RWPE2 (cell line): ENCODE measurements around the gene KCNMB3.
"Not testable (repeated sequence)": the region's sequence is repeated elsewhere in the genome, so short reads cannot be mapped to it uniquely, and the experiment has no call there.

Experiments
- ATAC-seq: fragments of 200-7000 bp; cut with Tn5 transposase; 3 replicates; pipeline ENCODE4 v1.9.1; 2021; ENCODE audit warnings: low read depth
- DNase-seq: peaks from one replicate; pipeline ENCODE4 v3.0.0-alpha.2; 2020; ENCODE audit warnings: low spot score
- H3K27ac ChIP-seq: fragments of 450-650 bp; 2 replicates; pipeline ENCODE4 v1.5.1; 2017; ENCODE audit warnings: mild to moderate bottlenecking; ENCODE audit not compliant: poor library complexity, severe bottlenecking
- H3K27me3 ChIP-seq: fragments of 250-450 bp; sonication (Bioruptor Pico); 2 replicates; pipeline ENCODE4 v1.5.1; 2021; ENCODE audit warnings: mild to moderate bottlenecking, moderate library complexity; ENCODE audit not compliant: insufficient read depth, poor library complexity, severe bottlenecking
- H3K36me3 ChIP-seq: fragments of 250-450 bp; sonication (Bioruptor Pico); 2 replicates; pipeline ENCODE4 v1.5.1; 2020; ENCODE audit warnings: low read depth, mild to moderate bottlenecking, moderate library complexity
- H3K4me1 ChIP-seq: fragments of 250-450 bp; sonication (Bioruptor Pico); 2 replicates; pipeline ENCODE4 v1.5.1; 2021; ENCODE audit warnings: mild to moderate bottlenecking, moderate library complexity; ENCODE audit not compliant: insufficient read depth, poor library complexity, severe bottlenecking
- H3K4me3 ChIP-seq: fragments of 250-450 bp; sonication (Bioruptor Pico); 2 replicates; pipeline ENCODE4 v1.5.1; 2021; ENCODE audit warnings: mild to moderate bottlenecking, moderate library complexity; ENCODE audit not compliant: severe bottlenecking
- H3K9me3 ChIP-seq: fragments of 250-450 bp; sonication (Bioruptor Pico); 2 replicates; pipeline ENCODE4 v1.5.1; 2021; ENCODE audit warnings: mild to moderate bottlenecking, moderate library complexity; ENCODE audit not compliant: severe bottlenecking
- CTCF ChIP-seq: fragments of 450-650 bp; IDR thresholded peaks from one replicate; pipeline ENCODE4 v1.5.1; 2017; ENCODE audit warnings: mild to moderate bottlenecking, moderate library complexity; ENCODE audit not compliant: poor library complexity, severe bottlenecking

KCNMB3 gene

GRCh38 chr3:179265092-179265491 lies 14.2 kb upstream of the KCNMB3 start:
- Histone ChIP-seq H3K36me3 (no peaks in the 10 kb centered on the region), H3K27ac (no peak overlapping the region), H3K9me3 (no peaks in the 10 kb centered on the region), H3K4me3 (no peak overlapping the region), H3K27me3 (no peaks in the 10 kb centered on the region), H3K4me1 (no peaks in the 10 kb centered on the region)
- ATAC-seq = no peak
- no peak for TF ChIP-seq CTCF
- DNase-seq = no peak

DNA sequence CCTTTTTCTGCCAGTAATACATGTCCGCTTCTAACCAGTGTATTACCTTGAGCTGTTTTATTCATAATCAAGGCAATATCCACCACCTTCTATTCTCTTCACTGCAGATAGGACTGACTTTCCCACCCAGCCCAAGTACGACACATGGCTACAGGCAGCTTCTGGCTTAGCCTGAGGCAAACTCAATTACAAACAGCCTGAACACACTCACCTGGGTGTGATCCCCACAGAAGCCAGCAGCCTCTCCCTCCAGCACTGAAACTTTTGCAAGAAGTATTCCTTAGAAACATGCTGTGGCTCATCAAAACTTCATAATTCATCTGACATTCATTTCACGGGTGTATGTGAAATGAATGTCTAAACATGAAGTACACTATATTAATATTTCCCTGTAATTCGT lies 13.5 kb upstream of the KCNMB3 start:
- ATAC-seq = no peak
- Histone ChIP-seq H3K4me3 (no peak overlapping the region), H3K27ac (no peak overlapping the region), H3K36me3 (no peaks in the 10 kb centered on the region), H3K9me3 (no peaks in the 10 kb centered on the region), H3K4me1 (no peaks in the 10 kb centered on the region), H3K27me3 (no peaks in the 10 kb centered on the region)
- no peak for TF ChIP-seq CTCF
- DNase-seq = no peak

DNA sequence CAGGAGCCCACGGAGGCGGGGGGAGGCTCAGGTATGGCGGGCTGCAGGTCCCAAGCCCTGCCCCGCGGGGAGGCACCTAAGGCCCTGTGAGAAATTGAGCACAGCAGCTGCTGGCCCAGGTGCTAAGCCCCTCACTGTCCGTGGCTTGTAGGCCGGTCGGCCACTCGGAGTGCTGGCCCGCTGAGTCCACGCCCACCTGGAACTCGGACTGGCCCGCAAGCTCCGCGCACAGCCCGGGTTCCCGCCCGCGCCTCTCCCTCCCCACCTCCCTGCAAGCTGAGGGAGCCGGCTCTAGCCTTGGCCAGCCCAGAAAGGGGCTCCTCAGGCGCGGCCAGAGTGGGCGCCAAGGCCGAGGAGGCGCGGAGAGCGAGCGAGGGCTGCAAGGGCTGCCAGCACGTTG lies 12.2 kb upstream of the KCNMB3 start:
- DNase-seq = no peak
- Histone ChIP-seq H3K9me3 (no peaks in the 10 kb centered on the region), H3K4me3 (no peak overlapping the region), H3K36me3 (no peaks in the 10 kb centered on the region), H3K27ac (no peak overlapping the region), H3K4me1 (no peaks in the 10 kb centered on the region), H3K27me3 (no peaks in the 10 kb centered on the region)
- TF ChIP-seq CTCF = no peak
- no peak for ATAC-seq

GRCh38 chr3:179260949-179261765 lies 10.2 kb upstream of the KCNMB3 start:
- ATAC-seq = peak; percentile 96
- Histone ChIP-seq H3K27ac (no peak overlapping the region), H3K4me3 (peak overlapping the region; percentile 41), H3K36me3 (no peaks in the 10 kb centered on the region), H3K4me1 (no peaks in the 10 kb centered on the region), H3K27me3 (no peaks in the 10 kb centered on the region), H3K9me3 (no peaks in the 10 kb centered on the region)
- TF ChIP-seq CTCF = no peak
- peak; percentile 60 for DNase-seq

DNA sequence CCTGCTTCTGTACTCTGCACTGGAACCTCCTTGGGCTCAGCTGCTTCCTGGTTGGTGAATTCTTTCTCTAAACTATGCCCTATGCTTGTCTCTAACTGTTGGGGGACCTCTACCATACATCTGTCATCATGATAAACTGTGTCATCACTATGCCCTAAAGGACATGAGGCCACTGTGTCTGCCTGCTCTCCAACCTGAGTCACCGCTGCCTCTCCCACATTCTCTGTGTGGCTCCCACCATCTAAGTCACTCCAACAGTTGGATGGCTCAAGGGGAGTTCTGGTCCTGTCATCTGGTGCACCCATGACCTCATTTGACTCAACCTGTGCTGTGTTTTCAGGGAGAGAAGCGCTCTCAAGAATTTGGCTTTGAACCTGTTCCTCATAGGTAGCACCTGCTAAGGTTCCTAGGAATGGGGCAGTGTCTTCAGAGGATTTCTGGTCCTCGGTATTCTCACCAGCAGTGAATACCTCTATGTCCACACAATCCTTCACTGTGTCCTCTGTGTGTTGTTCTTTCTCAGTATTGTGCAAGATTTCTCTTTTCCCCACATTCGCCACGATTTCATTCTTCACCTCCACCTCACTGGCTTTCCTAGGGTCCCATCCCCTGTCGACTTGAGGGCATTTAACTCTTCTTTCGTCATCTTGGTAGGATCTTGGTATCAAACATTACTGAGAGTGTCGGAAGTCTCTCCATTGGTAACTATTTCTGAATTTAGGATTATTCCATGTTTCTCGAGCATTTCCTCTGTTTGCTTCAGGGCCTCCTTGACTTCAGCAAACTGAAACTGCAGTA lies 9.2 kb upstream of the KCNMB3 start:
- not testable (repeated sequence) for DNase-seq, H3K9me3 ChIP-seq, H3K4me3 ChIP-seq, H3K27me3 ChIP-seq, H3K36me3 ChIP-seq, ATAC-seq, H3K27ac ChIP-seq, H3K4me1 ChIP-seq
